SK-N-SH treated with all-trans-retinoic acid at 6 μM for 48 hours (cell line): ENCODE results near the gene KDM4E.
"Not testable (repeated sequence)": the region's sequence is repeated elsewhere in the genome, so short reads cannot be mapped to it uniquely, and the experiment has no call there.

Source experiments
- ATAC-seq: fragments of 200-7000 bp; cut with Tn5 transposase; 3 replicates; pipeline ENCODE4 v1.9.1; 2020; ENCODE audit warnings: mild to moderate bottlenecking, moderate library complexity
- ARNTL ChIP-seq: fragments of 450-650 bp; formaldehyde crosslinking; IDR thresholded peaks from 2 replicates; pipeline ENCODE4 v1.5.0; 2020; ENCODE audit warnings: low read depth, mild to moderate bottlenecking, moderate library complexity, borderline replicate concordance
- BACH2 ChIP-seq: fragments of 250-450 bp; sonication (Bioruptor Pico); IDR thresholded peaks from 2 replicates; pipeline ENCODE4 v1.9.0; 2021; ENCODE audit warnings: mild to moderate bottlenecking, borderline replicate concordance
- CSDC2 ChIP-seq: fragments of 250-450 bp; sonication (Bioruptor Pico); IDR thresholded peaks from 2 replicates; pipeline ENCODE4 v1.5.0; 2020; ENCODE audit warnings: mild to moderate bottlenecking, moderate library complexity
- ESRRG ChIP-seq: fragments of 250-450 bp; sonication (Bioruptor Pico); IDR thresholded peaks from 2 replicates; pipeline ENCODE4 v1.6.1; 2021; ENCODE audit warnings: mild to moderate bottlenecking
- GLIS3 ChIP-seq: fragments of 250-450 bp; sonication (Bioruptor Pico); IDR thresholded peaks from 2 replicates; pipeline ENCODE4 v1.5.0; 2020; ENCODE audit warnings: mild to moderate bottlenecking, moderate library complexity
- ISL1 ChIP-seq: fragments of 250-450 bp; sonication (Bioruptor Pico); IDR thresholded peaks from 2 replicates; pipeline ENCODE4 v2.1.2; 2022; ENCODE audit warnings: mild to moderate bottlenecking, moderate library complexity
- PPARA ChIP-seq: fragments of 250-450 bp; sonication (Bioruptor Pico); IDR thresholded peaks from 2 replicates; pipeline ENCODE4 v1.5.0; 2020; ENCODE audit warnings: mild to moderate bottlenecking, borderline replicate concordance
- RARB ChIP-seq: fragments of 250-450 bp; sonication (Bioruptor Pico); IDR thresholded peaks from 2 replicates; pipeline ENCODE4 v1.8.0; 2021; ENCODE audit warnings: mild to moderate bottlenecking, moderate library complexity
- SNAI2 ChIP-seq: fragments of 250-450 bp; sonication (Bioruptor Pico); IDR thresholded peaks from 2 replicates; pipeline ENCODE4 v1.5.0; 2020; ENCODE audit warnings: mild to moderate bottlenecking, moderate library complexity
- TCF4 ChIP-seq: fragments of 250-450 bp; sonication (Bioruptor Pico); IDR thresholded peaks from 2 replicates; pipeline ENCODE4 v1.8.0; 2021; ENCODE audit warnings: mild to moderate bottlenecking, moderate library complexity, borderline replicate concordance
- TOX ChIP-seq: fragments of 250-450 bp; sonication (Bioruptor Pico); IDR thresholded peaks from 2 replicates; pipeline ENCODE4 v1.8.0; 2021; ENCODE audit warnings: mild to moderate bottlenecking, moderate library complexity, borderline replicate concordance
- ZC3H10 ChIP-seq: fragments of 250-450 bp; sonication (Bioruptor Pico); IDR thresholded peaks from 2 replicates; pipeline ENCODE4 v1.5.1; 2021; ENCODE audit warnings: mild to moderate bottlenecking, moderate library complexity
- ZFP30 ChIP-seq: fragments of 450-650 bp; formaldehyde crosslinking; IDR thresholded peaks from 2 replicates; pipeline ENCODE4 v1.5.0; 2022; ENCODE audit warnings: mild to moderate bottlenecking, moderate library complexity
- ZNF565 ChIP-seq: fragments of 450-650 bp; formaldehyde crosslinking; conservative IDR thresholded peaks from 2 replicates; pipeline ENCODE4 v1.5.0; 2020; ENCODE audit warnings: low read depth, mild to moderate bottlenecking, moderate library complexity
- ZNF8 ChIP-seq: fragments of 450-650 bp; formaldehyde crosslinking; IDR thresholded peaks from 2 replicates; pipeline ENCODE4 v1.5.0; 2020; ENCODE audit warnings: mild to moderate bottlenecking, moderate library complexity
- TF ChIP-seq, protein P1 (sequence below): fragments of 250-450 bp; sonication (Bioruptor Pico); IDR thresholded peaks from 2 replicates; pipeline ENCODE4 v1.5.1; 2021; ENCODE audit warnings: mild to moderate bottlenecking, moderate library complexity
- TF ChIP-seq, protein P2 (sequence below): fragments of 250-450 bp; sonication (Bioruptor Pico); IDR thresholded peaks from 2 replicates; pipeline ENCODE4 v1.5.0; 2020; ENCODE audit warnings: mild to moderate bottlenecking, moderate library complexity
- TF ChIP-seq, protein P3 (sequence below): fragments of 250-450 bp; sonication (Bioruptor Pico); IDR thresholded peaks from 2 replicates; pipeline ENCODE4 v1.5.1; 2020; ENCODE audit warnings: low read depth, mild to moderate bottlenecking, moderate library complexity

KDM4E gene

DNA sequence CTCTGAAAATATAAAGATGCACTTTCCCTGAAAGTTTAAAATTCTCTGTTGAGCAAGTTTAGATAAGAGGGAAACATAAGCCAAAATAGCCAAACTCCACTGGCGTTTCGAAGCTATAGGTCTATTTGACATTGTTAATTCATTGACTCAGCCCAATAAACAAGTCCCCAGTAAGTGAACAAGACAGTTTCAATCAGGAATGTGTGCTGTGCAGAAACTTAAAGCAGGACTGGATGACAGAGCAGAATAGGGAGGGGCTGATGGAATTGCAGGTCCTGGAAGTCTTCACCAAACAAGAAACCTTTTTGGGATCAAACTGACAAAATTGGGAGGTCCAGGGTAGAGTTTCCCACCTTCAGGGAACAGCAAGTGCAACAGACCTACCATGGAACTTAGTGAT, 8.9 kb upstream of the KDM4E start:
- no peak for TF ChIP-seq ZNF8 (CRISPR knock-in tag)
- no peak for TF ChIP-seq SNAI2 (CRISPR knock-in tag)
- TF ChIP-seq, protein P1, sequence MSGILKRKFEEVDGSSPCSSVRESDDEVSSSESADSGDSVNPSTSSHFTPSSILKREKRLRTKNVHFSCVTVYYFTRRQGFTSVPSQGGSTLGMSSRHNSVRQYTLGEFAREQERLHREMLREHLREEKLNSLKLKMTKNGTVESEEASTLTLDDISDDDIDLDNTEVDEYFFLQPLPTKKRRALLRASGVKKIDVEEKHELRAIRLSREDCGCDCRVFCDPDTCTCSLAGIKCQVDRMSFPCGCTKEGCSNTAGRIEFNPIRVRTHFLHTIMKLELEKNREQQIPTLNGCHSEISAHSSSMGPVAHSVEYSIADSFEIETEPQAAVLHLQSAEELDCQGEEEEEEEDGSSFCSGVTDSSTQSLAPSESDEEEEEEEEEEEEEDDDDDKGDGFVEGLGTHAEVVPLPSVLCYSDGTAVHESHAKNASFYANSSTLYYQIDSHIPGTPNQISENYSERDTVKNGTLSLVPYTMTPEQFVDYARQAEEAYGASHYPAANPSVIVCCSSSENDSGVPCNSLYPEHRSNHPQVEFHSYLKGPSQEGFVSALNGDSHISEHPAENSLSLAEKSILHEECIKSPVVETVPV (CRISPR knock-in tag): no peak
- no peak for TF ChIP-seq ZNF565 (CRISPR knock-in tag)
- TF ChIP-seq TCF4 (CRISPR knock-in tag): no peak
- no peak for TF ChIP-seq BACH2 (CRISPR knock-in tag)
- TF ChIP-seq GLIS3 (CRISPR knock-in tag): no peak
- TF ChIP-seq, protein P2, sequence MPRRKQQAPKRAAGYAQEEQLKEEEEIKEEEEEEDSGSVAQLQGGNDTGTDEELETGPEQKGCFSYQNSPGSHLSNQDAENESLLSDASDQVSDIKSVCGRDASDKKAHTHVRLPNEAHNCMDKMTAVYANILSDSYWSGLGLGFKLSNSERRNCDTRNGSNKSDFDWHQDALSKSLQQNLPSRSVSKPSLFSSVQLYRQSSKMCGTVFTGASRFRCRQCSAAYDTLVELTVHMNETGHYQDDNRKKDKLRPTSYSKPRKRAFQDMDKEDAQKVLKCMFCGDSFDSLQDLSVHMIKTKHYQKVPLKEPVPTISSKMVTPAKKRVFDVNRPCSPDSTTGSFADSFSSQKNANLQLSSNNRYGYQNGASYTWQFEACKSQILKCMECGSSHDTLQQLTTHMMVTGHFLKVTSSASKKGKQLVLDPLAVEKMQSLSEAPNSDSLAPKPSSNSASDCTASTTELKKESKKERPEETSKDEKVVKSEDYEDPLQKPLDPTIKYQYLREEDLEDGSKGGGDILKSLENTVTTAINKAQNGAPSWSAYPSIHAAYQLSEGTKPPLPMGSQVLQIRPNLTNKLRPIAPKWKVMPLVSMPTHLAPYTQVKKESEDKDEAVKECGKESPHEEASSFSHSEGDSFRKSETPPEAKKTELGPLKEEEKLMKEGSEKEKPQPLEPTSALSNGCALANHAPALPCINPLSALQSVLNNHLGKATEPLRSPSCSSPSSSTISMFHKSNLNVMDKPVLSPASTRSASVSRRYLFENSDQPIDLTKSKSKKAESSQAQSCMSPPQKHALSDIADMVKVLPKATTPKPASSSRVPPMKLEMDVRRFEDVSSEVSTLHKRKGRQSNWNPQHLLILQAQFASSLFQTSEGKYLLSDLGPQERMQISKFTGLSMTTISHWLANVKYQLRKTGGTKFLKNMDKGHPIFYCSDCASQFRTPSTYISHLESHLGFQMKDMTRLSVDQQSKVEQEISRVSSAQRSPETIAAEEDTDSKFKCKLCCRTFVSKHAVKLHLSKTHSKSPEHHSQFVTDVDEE (CRISPR knock-in tag): no peak
- TF ChIP-seq TOX (CRISPR knock-in tag): no peak
- no peak for ATAC-seq

DNA sequence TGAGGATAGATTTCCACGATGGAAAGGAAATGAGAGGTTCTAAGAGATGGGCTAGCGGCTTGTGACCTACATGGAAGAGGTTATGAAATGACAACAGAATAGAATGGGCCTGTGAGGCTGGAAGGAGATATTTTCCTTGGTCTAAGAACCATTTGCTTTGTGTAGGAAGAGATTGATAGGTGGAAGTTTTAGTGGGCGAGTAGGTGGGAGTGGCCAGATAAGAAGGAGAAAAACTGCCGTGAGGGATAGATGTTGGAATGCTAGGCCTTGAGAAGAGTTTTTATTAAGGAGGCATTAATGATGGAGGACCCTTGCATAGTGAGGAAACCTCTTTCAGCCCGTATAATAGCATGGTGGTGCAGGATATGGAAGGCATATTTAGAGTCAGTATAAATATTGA, 3.6 kb upstream of the KDM4E start:
- not testable (repeated sequence) for ATAC-seq

DNA sequence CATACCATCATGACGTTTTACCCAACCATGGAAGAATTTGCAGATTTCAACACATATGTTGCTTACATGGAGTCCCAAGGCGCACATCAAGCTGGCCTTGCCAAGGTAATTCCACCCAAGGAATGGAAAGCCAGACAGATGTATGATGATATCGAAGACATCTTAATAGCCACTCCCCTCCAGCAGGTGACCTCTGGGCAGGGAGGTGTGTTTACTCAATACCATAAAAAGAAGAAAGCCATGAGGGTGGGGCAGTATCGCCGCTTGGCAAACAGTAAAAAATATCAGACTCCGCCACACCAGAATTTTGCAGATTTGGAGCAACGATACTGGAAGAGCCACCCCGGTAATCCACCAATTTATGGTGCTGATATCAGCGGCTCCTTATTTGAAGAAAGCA, 536 bp downstream of the KDM4E start:
- not testable (repeated sequence) for ATAC-seq

DNA sequence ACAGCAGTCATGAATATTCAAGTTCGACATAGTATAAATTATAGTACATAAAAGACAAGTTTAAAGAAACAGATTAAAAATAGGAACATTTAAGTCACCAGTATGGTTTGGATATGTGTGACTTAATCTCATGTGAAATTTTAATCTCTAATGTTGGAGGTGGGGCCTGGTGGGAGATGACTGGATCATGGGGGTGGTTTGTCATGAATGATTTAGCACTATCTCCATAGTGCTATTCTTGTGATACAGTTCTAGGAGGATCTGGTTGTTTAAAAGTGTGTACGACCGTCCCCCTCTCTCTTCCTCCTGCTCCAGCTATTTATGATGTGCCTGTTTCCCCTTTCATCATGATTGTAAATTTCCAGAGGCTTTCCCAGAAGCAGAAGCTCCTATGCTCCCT, 3.3 kb downstream of the KDM4E start:
- TF ChIP-seq TOX (CRISPR knock-in tag): no peak
- ATAC-seq: no peak

DNA sequence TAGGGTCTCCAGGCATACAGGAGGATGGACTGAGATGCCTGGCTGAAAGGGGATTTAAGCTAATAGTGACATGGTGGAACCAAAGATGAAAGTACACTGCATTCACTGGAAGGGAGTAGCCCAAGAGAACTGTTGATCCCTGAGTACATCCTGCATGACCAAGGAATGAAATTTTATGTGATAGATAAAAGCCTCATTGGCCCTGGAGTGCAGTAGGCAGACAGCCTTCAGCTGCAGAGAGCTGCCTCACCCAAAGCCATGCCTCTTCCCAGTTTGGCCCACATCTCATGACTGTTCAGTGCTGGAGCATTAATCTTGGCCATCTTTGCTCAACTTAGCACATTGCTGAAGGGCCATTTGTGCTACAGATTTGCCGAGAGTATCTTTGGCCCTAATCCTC, 8.0 kb downstream of the KDM4E start:
- TF ChIP-seq, protein P2 (CRISPR knock-in tag): no peak
- TF ChIP-seq ZC3H10 (CRISPR knock-in tag) (no peak), ESRRG (CRISPR knock-in tag) (no peak), ISL1 (CRISPR knock-in tag) (no peak), TOX (CRISPR knock-in tag) (no peak), BACH2 (CRISPR knock-in tag) (no peak), PPARA (CRISPR knock-in tag) (no peak), RARB (no peak), CSDC2 (CRISPR knock-in tag) (no peak), ZFP30 (CRISPR knock-in tag) (no peak), ARNTL (CRISPR knock-in tag) (no peak)
- TF ChIP-seq, protein P3, sequence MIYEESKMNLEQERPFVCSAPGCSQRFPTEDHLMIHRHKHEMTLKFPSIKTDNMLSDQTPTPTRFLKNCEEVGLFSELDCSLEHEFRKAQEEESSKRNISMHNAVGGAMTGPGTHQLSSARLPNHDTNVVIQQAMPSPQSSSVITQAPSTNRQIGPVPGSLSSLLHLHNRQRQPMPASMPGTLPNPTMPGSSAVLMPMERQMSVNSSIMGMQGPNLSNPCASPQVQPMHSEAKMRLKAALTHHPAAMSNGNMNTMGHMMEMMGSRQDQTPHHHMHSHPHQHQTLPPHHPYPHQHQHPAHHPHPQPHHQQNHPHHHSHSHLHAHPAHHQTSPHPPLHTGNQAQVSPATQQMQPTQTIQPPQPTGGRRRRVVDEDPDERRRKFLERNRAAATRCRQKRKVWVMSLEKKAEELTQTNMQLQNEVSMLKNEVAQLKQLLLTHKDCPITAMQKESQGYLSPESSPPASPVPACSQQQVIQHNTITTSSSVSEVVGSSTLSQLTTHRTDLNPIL (CRISPR knock-in tag): no peak
- TF ChIP-seq, protein P1 (CRISPR knock-in tag): no peak
- no peak for ATAC-seq
